ENCODE measurements around the gene NEDD8. TPM values are rescaled to one million over a fixed set of nuclear protein-coding genes. Genes with fewer than 3 reads are reported as not detected.

The NEDD8 gene
- total RNA-seq, 4 donors from 2014 or later = 149 to 317 (median 172) TPM

DNA sequence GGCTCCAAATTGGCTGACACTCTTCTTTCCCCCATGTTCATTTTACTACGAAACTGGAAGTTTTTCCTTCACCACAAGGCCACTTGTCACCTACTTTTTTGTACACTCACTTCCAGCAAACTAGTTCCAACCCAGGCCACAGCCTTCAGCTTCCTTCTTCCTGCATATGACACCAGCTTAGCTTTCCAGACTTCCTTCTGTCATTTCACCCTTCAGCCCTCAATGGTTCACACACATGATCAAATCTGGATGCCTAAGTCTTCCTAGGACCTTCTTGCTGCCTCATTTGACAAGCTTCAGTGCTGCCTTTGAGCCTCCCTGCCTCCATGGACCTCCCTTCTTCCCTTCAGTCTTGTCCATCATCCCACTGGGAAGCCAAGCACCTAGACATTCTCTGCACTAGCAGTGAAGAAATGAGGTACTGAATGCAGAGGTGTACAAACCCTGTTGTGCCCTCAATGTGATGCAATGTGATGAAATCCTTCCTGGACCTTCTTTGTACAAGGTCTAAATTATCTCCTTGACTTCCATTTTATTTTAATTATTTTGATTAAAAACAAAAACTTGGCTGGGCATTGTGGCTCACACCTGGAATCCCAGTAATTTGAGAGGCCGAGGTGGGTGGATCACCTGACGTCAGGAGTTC, 64.6 kb downstream of the NEDD8 start:
- no peak for TF ChIP-seq POLR2A (IDR thresholded peaks at IDR 0.05)
- TF ChIP-seq, protein P1, sequence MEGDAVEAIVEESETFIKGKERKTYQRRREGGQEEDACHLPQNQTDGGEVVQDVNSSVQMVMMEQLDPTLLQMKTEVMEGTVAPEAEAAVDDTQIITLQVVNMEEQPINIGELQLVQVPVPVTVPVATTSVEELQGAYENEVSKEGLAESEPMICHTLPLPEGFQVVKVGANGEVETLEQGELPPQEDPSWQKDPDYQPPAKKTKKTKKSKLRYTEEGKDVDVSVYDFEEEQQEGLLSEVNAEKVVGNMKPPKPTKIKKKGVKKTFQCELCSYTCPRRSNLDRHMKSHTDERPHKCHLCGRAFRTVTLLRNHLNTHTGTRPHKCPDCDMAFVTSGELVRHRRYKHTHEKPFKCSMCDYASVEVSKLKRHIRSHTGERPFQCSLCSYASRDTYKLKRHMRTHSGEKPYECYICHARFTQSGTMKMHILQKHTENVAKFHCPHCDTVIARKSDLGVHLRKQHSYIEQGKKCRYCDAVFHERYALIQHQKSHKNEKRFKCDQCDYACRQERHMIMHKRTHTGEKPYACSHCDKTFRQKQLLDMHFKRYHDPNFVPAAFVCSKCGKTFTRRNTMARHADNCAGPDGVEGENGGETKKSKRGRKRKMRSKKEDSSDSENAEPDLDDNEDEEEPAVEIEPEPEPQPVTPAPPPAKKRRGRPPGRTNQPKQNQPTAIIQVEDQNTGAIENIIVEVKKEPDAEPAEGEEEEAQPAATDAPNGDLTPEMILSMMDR (IDR thresholded peaks at IDR 0.05) = no peak
- no peak overlapping the region for H3K27ac ChIP-seq
- H3K27me3 ChIP-seq = no peaks in the 10 kb centered on the region
- H3K36me3 ChIP-seq = peaks cover 38 to 40% of the 10 kb centered on the region in 2 donors
- intact Hi-C loops (cut with DNase I) = no loop called here
- H3K4me3 ChIP-seq (replicated peaks in 1 of 3) = no peak overlapping the region
- WGBS, 2 donors = 91 to 96% methylated on average over 3 of the region's 3 CpGs
- H3K9me3 ChIP-seq = no peaks in the 10 kb centered on the region
- no peak for DNase-seq
- H3K4me1 ChIP-seq = peaks cover 12% of the 10 kb centered on the region in 2 donors

Small RNA genes lying within 50 kb of the gene (small RNA-seq; reads per million reads assigned to genes)
- gene AL136295.4 (not detected), gene CHMP4A (not detected), gene IPO4 (not detected), gene MDP1 (not detected)

Other genes with a start within 250 kb of the NEDD8 start
- 10 to 100 TPM in 2 of 4 donors, 1 to 10 TPM in 2; 4.7 to 27.1 (median 12.6) TPM for gene DHRS4L2, start 243.4 kb downstream of the NEDD8 start, total RNA-seq
- gene CARMIL3, start 180.4 kb downstream of the NEDD8 start, total RNA-seq = 1 to 10 TPM in 2 of 4 donors, under 1 TPM in 2; 0.63 to 1.3 (median 0.99) TPM
- gene CPNE6, start 160.8 kb downstream of the NEDD8 start, total RNA-seq = under 1 TPM in 1 of 4 donors, not detected in 3; 0.29 TPM
- 10 to 100 TPM; 29.8 to 47.4 (median 39.3) TPM for gene PCK2, start 138.1 kb downstream of the NEDD8 start, total RNA-seq
- gene DCAF11, start 117.6 kb downstream of the NEDD8 start, total RNA-seq = 100 to 1,000 TPM in 3 of 4 donors, 10 to 100 TPM in 1; 90.6 to 155 (median 132) TPM
- gene NRL, start 117.4 kb downstream of the NEDD8 start, total RNA-seq = 10 to 100 TPM in 2 of 4 donors, 1 to 10 TPM in 2; 2.1 to 11.7 (median 8.4) TPM
- 1 to 10 TPM in 2 of 4 donors, under 1 TPM in 1, not detected in 1; 0.63 to 3.5 (median 2.7) TPM for gene FITM1, start 101.7 kb downstream of the NEDD8 start, total RNA-seq
- 100 to 1,000 TPM; 117 to 193 (median 186) TPM for gene PSME1, start 96.2 kb downstream of the NEDD8 start, total RNA-seq
- gene EMC9, start 90.8 kb downstream of the NEDD8 start, total RNA-seq = 10 to 100 TPM in 3 of 4 donors, 1 to 10 TPM in 1; 8.3 to 25.5 (median 16.9) TPM
- gene PSME2, start 85.8 kb downstream of the NEDD8 start, total RNA-seq = 10 to 100 TPM; 31.3 to 66.6 (median 47.5) TPM
- gene RNF31, start 84.9 kb downstream of the NEDD8 start, total RNA-seq = 100 to 1,000 TPM in 1 of 4 donors, 10 to 100 TPM in 3; 30.6 to 106 (median 67.6) TPM
- 10 to 100 TPM; 55.1 to 92.3 (median 70.0) TPM for gene IRF9, start 71.1 kb downstream of the NEDD8 start, total RNA-seq
- gene REC8, start 60.3 kb downstream of the NEDD8 start, total RNA-seq = 1 to 10 TPM; 4.1 to 7.1 (median 5.4) TPM
- gene IPO4, start 43.6 kb downstream of the NEDD8 start, total RNA-seq = 10 to 100 TPM; 28.1 to 49.0 (median 31.3) TPM
- gene TM9SF1, start 36.9 kb downstream of the NEDD8 start, total RNA-seq = 100 to 1,000 TPM in 3 of 4 donors, 10 to 100 TPM in 1; 92.0 to 114 (median 107) TPM
- not detected for gene TSSK4, start 26.7 kb downstream of the NEDD8 start, total RNA-seq
- 10 to 100 TPM; 26.5 to 60.2 (median 46.2) TPM for gene CHMP4A, start 18.9 kb downstream of the NEDD8 start, total RNA-seq
- gene MDP1, start 16.3 kb downstream of the NEDD8 start, total RNA-seq = 10 to 100 TPM; 13.1 to 55.9 (median 25.4) TPM
- 100 to 1,000 TPM in 2 of 4 donors, 10 to 100 TPM in 2; 68.8 to 237 (median 110) TPM for gene GMPR2, start 562 bp upstream of the NEDD8 start, total RNA-seq
- gene TINF2, start 10.3 kb upstream of the NEDD8 start, total RNA-seq = 100 to 1,000 TPM in 1 of 4 donors, 10 to 100 TPM in 3; 67.3 to 101 (median 71.6) TPM
- 1 to 10 TPM; 1.9 to 2.8 (median 2.0) TPM for gene TGM1, start 30.8 kb upstream of the NEDD8 start, total RNA-seq
- gene RABGGTA, start 39.2 kb upstream of the NEDD8 start, total RNA-seq = 10 to 100 TPM; 29.8 to 44.8 (median 33.5) TPM
- gene DHRS1, start 67.4 kb upstream of the NEDD8 start, total RNA-seq = 10 to 100 TPM; 35.2 to 59.3 (median 38.3) TPM
- 10 to 100 TPM; 16.4 to 22.3 (median 20.7) TPM for gene NOP9, start 67.5 kb upstream of the NEDD8 start, total RNA-seq
- gene CIDEB, start 75.6 kb upstream of the NEDD8 start, total RNA-seq = 10 to 100 TPM in 1 of 4 donors, 1 to 10 TPM in 3; 4.6 to 13.0 (median 9.5) TPM
- gene LTB4R2, start 77.8 kb upstream of the NEDD8 start, total RNA-seq = 10 to 100 TPM in 2 of 4 donors, 1 to 10 TPM in 2; 6.8 to 18.5 (median 10.9) TPM
- 1 to 10 TPM; 4.2 to 7.4 (median 4.3) TPM for gene LTB4R, start 79.1 kb upstream of the NEDD8 start, total RNA-seq
- 10 to 100 TPM; 35.2 to 65.4 (median 48.8) TPM for gene ADCY4, start 102.7 kb upstream of the NEDD8 start, total RNA-seq
- gene RIPK3, start 107.6 kb upstream of the NEDD8 start, total RNA-seq = 10 to 100 TPM; 12.4 to 21.3 (median 18.4) TPM
- 10 to 100 TPM; 19.4 to 41.3 (median 38.6) TPM for gene NFATC4, start 135.8 kb upstream of the NEDD8 start, total RNA-seq
- gene NYNRIN, start 166.6 kb upstream of the NEDD8 start, total RNA-seq = 10 to 100 TPM; 11.7 to 19.9 (median 12.3) TPM
- gene CBLN3, start 197.3 kb upstream of the NEDD8 start, total RNA-seq = 1 to 10 TPM; 1.7 to 3.4 (median 2.3) TPM
- gene KHNYN, start 197.6 kb upstream of the NEDD8 start, total RNA-seq = 10 to 100 TPM; 46.9 to 75.0 (median 48.3) TPM
- gene SDR39U1, start 210.4 kb upstream of the NEDD8 start, total RNA-seq = 10 to 100 TPM; 35.1 to 75.6 (median 49.2) TPM